Activated CD8-positive, alpha-beta memory T cell treated with anti-CD3 and anti-CD28 coated beads, Interleukin-2, amount 50 U/mL, for 24 hours (primary cell): ENCODE results near the gene RTP3.
A peak's percentile ranks its signal among the peaks of the same experiment; 100 is the strongest.
"Not testable (repeated sequence)": the region's sequence is repeated elsewhere in the genome, so short reads cannot be mapped to it uniquely, and the experiment has no call there.

Experiments
- DNase-seq: peaks from one replicate; pipeline ENCODE4 v3.0.0-alpha.2; 2020; ENCODE audit errors: extremely low read depth

Gene RTP3

DNA sequence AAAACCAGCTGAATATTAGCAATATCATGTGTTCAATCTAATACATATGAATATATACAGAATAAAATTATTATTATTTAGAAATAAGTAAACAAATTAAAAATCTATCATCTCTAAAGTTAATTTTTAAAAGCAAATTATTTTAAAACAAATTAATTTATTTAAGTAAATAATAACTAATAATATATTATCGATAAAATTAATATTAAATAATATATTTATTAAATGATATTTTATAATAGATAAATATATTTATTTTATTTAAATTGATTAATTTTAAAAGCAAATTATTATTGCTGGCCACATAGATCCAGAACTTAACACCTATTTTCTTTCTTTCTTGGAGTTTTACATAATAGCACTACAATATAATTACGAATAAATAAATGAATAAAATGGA is 22.2 kb downstream of the RTP3 start:
- DNase-seq, result no peak

DNA sequence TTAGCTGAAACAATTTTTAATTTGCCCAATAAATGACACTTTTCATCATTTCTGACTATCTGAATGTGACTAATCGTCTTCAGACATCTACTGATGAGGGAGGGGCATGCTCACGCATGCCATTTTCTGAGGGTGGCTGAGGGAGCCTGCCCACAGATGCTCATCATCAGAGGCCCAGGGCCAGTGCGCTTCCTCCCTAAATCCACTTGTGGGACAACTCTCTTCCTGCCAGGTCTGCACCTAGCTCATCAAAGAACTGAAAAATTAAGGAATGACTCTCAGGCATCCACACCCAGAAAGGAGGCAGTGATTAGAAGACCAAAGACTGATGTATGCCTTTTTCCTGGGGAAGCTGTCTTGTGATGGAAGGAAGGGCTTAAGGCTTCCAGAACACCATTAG is 22.8 kb downstream of the RTP3 start:
- no peak for DNase-seq

- DNase-seq, result no peak
These were observed 23.3 kb downstream of the RTP3 start for GRCh38 chr3:46521096-46521495.

GRCh38 chr3:46522201-46522600 is 24.4 kb downstream of the RTP3 start:
- DNase-seq, result not testable (repeated sequence)

GRCh38 chr3:46523556-46523955 is 25.8 kb downstream of the RTP3 start:
- no peak for DNase-seq

DNA sequence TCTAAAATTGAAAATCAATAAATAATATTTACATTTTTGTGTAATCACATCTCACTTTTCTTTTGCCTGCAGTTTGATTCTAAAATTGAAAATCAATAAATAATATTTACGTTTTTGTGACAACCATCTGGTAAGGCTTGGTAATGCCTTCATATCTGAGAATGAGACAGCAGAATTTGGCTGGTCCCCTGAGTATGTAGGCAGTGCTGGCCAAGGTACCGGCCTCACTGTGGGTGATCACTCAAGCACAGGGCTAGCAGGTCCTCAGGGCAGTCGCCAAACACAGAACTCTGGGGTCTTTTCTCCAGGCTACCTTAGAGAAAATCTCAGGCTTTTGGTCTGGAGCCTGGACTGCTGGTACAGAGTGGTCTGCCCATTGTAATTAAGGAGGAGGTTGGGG is 26.2 kb downstream of the RTP3 start:
- DNase-seq, result no peak

DNA sequence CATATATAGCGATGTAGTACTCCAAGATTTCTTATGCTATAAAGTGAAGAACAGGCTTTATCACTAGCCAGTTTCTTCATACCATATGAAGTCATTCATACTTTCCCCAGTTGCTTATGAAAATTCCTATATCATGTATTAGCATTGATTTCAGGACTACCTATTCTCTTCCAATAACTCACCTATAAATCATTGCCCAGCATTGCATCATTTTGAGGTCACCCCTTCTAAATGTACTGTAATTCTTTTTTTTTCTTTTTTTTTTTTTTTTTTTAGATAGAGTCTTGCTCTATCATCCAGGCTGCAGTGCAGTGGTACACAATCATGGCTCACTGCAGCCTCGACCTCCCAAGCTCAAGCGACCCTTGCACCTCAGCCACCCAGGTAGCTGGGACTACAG is 27.1 kb downstream of the RTP3 start:
- no peak for DNase-seq

DNA sequence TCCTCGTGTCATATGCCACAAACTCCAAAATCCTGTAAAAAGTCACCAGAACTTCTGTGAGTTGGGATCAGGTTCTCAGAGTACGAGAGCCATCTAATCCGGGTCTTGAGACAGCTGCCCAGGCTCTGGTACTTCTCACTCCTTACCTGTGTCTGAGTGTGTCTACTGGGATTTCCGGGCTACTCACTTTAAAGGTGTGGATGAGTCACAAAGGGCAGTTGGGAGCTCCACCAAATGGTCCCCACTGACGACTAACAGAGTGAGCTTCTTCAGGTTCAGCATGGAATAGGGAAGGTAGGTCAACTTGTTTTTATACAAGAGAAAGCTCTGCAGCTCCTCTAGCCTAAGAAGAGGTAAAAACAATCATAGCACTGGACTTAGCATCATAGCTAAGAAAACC is 29.5 kb downstream of the RTP3 start:
- DNase-seq, result no peak

GRCh38 chr3:46533091-46533490 is 35.3 kb downstream of the RTP3 start:
- DNase-seq, result no peak

- no peak for DNase-seq
These were observed 38.0 kb downstream of the RTP3 start for GRCh38 chr3:46535746-46536145.

DNA sequence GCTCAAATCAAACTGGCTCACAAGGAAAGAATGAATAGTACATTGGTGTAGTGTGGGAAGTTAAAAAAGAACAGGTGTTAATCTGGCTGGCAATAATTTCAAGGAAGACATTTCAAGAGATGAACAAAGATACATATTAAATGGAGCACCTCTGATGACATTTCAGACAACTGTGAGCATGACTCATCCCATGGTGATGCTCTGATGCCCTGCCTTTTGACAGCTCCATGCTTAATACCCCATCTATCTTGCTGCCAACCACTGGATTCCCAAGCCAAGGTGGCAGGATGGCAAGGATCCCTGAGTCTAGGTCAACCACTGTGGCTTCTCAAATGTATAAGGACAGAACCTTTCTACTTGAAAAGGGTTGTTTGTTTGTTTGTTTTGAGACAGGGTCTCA is 39.0 kb downstream of the RTP3 start:
- no peak for DNase-seq

DNA sequence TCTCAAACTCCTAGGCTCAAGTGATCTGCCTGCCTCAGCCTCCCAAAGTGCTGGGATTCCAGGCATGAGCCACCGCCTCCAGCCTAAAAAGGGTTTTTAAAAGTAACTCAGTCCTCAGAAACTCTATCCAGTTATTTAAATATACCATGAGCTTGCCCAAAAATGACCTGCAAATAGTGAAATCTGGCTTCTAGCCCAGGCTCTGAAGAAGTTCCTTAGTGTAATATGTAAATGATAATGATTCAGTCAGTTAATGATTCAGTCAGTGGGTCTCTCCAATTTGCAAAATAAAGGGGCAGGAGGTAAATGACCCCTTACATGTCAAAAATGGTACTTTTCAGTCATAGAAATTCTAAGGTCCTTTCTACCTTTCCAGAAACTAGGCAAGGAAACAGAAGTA is 39.5 kb downstream of the RTP3 start:
- no peak for DNase-seq

GRCh38 chr3:46537779-46538178 is 40.0 kb downstream of the RTP3 start:
- DNase-seq, result no peak

- not testable (repeated sequence) for DNase-seq
These were observed 40.6 kb downstream of the RTP3 start for GRCh38 chr3:46538425-46538802.

DNA sequence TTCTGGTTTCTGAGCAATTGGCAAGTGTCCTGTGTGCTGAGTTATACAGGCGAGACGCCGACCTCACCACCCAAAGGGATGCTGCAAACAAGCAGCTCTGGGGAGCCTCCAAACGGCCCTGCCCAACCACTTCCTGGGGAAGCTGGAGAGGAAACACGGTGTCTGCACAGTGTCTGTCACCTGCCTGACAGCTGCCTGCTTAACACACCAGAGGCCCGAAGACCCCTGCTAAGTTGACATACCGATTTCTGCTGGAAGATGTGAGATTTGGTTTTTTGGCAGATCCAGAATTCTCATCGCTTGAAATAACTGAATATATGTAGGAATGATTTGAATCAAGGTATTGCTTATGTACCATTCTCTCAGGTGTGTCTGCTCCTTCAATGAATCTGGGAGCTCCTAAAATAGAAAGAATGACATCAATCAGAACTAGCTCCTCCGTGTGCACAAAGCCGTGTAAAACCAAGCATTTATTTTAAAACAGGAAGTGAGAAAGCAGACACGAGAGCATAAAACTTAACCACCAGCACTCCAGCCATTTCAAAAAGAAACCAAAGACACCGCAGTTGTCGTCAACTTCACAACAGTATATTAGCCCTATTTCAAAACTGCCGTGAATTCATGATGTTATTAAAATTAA is 41.1 kb downstream of the RTP3 start:
- DNase-seq, result peak; percentile 32

DNA sequence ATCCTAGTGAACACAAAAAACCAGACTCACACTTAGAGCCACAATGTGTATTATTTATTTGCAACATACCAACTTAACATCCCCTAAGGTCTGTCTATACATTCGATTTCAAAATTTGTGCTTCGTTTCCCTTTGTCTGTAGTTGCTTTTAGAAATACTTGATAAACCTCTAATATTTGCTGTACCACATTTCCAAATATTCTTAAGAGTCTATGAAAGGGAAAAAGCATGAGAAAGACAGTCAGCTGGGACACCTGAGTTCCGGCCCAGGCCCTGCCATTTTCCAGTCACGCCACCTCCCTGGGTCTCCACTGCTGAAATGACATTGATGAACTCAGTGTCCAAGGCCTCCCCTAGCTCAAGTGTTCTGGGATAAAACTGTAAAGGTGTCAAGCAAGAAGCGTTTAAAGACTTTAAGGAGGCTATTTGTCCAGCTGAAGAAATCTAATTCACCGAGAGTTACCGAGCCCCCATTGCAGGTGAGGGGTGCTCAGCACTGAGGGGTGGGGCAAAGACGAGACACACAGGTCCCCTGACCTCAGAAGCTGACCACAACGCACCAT is 41.7 kb downstream of the RTP3 start:
- DNase-seq, result no peak

GRCh38 chr3:46540550-46540949 is 42.8 kb downstream of the RTP3 start:
- no peak for DNase-seq

GRCh38 chr3:46541835-46542234 is 44.1 kb downstream of the RTP3 start:
- no peak for DNase-seq

- no peak for DNase-seq
These were observed 44.6 kb downstream of the RTP3 start for GRCh38 chr3:46542344-46542743.

DNA sequence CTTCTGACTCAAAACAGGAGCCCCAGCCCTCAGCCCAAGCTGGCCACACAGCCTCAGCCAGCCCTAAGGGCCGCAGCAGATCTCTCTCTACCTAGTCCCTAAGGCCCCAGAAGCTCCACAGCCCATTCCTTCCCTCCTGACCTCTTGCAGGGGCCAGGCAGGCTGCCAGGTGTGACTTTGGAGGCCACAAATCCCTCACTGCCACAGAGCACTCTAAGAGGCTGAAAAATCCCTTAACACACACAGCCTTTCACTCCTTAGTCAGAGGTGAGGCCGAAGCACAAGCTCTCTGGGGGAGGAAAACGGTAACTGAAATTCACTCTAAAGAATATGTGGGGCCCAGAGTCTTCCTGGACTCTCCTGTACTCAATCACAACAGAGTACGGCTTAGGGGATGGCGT is 45.0 kb downstream of the RTP3 start:
- DNase-seq, result no peak

DNA sequence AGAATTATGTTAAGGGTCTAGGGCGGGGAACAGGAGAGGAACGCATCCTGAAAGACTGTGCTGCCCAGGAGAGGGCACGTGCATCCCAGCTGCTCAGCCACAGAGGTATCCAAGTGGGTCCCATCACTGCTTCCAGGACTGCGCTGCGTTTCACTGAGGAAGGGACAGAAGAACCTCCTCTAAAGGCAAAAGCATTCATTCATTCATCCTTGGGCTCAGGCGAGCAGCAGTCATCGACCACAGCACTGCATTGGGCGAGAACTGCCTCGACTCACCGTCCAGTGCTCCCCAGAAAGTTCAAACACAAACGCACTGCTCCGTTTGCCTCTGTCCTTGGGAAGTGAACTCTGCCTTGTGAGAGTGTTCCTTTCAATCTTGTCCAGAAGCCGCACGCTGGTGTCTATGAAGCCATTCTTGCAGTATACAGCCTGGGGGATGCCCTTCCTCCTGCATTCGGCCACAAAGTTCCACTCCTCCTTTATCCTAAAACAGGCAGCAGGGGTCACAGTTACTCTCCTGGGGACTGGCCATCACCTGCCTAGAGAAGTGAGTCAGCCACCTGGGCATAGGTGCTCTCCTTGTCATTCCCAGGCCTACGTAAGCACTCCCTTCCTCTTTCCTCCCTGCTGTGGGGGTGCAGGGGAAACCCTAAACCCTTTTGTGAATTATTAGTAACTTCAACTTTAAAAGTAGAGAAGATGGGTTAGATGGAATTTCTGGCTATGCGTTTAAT is 47.2 kb downstream of the RTP3 start:
- DNase-seq, result no peak

GRCh38 chr3:46545818-46546630 is 48.2 kb downstream of the RTP3 start:
- DNase-seq, result no peak
